Fibroblast of mammary gland (primary cell): ENCODE results near the gene WDR75.

Experiments
- DNase-seq: peaks from one replicate; pipeline ENCODE4 v3.0.0-alpha.2; 2010; ENCODE audit warnings: low read depth
- H3K4me3 ChIP-seq: 2 replicates; pipeline ENCODE4 v1.5.1; 2011; ENCODE audit warnings: low read depth, mild to moderate bottlenecking, low read length, moderate library complexity; ENCODE audit not compliant: control insufficient read depth
- TF ChIP-seq, protein P1 (sequence below): conservative IDR thresholded peaks from 2 replicates; pipeline ENCODE4 v1.5.1; 2011; ENCODE audit warnings: low read depth, low read length, inconsistent platforms; ENCODE audit not compliant: control insufficient read depth, insufficient read depth

Gene WDR75

DNA sequence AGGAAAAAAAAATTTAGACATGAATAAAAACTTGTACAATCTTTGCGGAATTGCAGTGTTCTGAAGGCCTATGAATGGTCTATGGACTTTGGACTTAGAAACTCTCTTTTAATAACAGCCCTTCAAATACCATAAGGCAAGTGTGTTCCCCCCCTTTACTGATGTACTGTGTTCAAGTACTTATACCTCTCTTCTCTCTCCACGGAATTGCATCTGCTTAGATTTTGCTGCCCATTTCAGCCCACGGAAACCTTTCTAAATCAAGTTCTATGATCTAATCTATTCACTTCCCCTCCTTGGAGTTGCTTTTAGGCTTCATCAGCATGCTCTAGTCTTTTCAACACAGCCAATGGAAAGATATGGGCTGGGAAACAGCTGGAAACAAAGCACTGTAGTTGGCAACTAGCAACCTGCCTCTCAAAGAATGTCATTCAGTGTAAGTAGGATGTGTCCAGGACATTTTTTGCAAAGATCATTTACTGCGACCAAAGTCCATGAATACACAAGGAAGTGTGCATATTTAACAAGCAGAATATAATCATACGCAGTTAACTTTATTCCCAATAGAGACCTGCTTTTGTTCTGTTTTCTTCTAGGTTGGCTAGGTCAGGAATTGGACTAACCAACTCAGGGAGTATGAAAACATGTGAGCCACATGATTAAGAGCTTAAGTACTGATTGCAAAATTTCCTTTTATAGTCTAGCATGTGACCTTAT is 81.3 kb downstream of the WDR75 start:
- peak; percentile 46 for DNase-seq
- no peak overlapping the region for H3K4me3 ChIP-seq
- TF ChIP-seq, protein P1, sequence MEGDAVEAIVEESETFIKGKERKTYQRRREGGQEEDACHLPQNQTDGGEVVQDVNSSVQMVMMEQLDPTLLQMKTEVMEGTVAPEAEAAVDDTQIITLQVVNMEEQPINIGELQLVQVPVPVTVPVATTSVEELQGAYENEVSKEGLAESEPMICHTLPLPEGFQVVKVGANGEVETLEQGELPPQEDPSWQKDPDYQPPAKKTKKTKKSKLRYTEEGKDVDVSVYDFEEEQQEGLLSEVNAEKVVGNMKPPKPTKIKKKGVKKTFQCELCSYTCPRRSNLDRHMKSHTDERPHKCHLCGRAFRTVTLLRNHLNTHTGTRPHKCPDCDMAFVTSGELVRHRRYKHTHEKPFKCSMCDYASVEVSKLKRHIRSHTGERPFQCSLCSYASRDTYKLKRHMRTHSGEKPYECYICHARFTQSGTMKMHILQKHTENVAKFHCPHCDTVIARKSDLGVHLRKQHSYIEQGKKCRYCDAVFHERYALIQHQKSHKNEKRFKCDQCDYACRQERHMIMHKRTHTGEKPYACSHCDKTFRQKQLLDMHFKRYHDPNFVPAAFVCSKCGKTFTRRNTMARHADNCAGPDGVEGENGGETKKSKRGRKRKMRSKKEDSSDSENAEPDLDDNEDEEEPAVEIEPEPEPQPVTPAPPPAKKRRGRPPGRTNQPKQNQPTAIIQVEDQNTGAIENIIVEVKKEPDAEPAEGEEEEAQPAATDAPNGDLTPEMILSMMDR = no peak

DNA sequence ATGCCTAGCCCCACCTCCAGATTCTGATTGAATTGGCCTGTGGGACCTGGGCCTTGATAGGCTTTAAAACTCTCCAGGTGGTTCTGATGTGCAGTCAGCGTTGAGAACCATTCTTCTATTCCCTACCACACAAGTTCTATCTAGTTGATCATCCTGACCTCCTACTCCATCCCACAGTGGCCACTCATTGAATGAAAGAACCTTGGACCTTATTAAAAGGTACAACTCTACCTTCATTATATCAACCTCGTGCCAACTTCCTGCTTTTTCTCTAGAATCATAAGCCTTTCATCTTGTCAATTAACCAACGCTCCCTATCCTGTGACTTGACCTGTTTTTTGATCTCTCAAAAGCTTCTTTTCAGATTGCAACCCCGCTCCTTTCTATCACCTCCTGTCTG is 83.5 kb downstream of the WDR75 start:
- no peak overlapping the region for H3K4me3 ChIP-seq
- no peak for DNase-seq
- TF ChIP-seq, protein P1 = no peak
